ENCODE results near the gene C4orf54. TPM values are rescaled to one million over a fixed set of nuclear protein-coding genes. Genes with fewer than 3 reads are reported as not detected.

Gene C4orf54
- total RNA-seq, 1 experiment from 2014 or later = 0.04 TPM

DNA sequence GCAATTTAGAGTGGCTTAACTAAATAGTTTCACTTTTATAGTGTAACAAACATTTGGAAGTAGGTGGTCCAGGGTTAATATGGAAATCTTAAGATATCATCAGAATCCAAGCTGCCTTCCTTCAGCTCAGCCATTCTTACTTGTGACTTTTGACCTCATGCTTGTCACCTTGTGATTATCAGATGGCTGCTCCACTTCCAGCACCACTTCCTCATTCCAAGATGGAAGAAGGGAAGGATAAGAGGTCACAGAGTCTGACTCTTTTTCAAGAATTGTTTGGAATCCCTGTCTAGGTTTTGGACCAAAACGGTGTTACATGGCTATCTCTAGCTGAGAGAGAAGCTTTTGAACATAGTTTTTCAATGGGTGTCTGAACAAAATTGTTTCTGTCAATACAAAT is 43.1 kb downstream of the C4orf54 start:
- H3K9me2 ChIP-seq (replicated peaks; ENCODE audit: low read length) = no peaks in the 10 kb centered on the region
- TF ChIP-seq EZH2phosphoT487 (IDR thresholded peaks at IDR 0.05; ENCODE audit: borderline replicate concordance, low read length) = no peak
- TF ChIP-seq, protein P1, sequence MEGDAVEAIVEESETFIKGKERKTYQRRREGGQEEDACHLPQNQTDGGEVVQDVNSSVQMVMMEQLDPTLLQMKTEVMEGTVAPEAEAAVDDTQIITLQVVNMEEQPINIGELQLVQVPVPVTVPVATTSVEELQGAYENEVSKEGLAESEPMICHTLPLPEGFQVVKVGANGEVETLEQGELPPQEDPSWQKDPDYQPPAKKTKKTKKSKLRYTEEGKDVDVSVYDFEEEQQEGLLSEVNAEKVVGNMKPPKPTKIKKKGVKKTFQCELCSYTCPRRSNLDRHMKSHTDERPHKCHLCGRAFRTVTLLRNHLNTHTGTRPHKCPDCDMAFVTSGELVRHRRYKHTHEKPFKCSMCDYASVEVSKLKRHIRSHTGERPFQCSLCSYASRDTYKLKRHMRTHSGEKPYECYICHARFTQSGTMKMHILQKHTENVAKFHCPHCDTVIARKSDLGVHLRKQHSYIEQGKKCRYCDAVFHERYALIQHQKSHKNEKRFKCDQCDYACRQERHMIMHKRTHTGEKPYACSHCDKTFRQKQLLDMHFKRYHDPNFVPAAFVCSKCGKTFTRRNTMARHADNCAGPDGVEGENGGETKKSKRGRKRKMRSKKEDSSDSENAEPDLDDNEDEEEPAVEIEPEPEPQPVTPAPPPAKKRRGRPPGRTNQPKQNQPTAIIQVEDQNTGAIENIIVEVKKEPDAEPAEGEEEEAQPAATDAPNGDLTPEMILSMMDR (conservative IDR thresholded peaks at IDR 0.05; ENCODE audit: low read depth, low read length) = no peak
- no peak for TF ChIP-seq EZH2 (IDR thresholded peaks at IDR 0.05; ENCODE audit: low read length, unreplicated experiment)
- intact Hi-C loops (cut with micrococcal nuclease) = no loop called here
- no peak overlapping the region for H3K4me2 ChIP-seq (ENCODE audit: low read length)
- no peaks in the 10 kb centered on the region for H3K9me3 ChIP-seq (ENCODE audit: low read length)
- H3K79me2 ChIP-seq (ENCODE audit: low read length) = no peaks in the 10 kb centered on the region
- BruUV-seq (replicated peaks) = no TSS peak
- DNase-seq (no peak), ATAC-seq (no peak)
- no peak overlapping the region for H3K27ac ChIP-seq (ENCODE audit: low read length)
- POLR2A ChIA-PET (ENCODE audit: unreplicated experiment) = no interaction called here
- no peaks in the 10 kb centered on the region for H3K27me3 ChIP-seq (ENCODE audit: low read length)
- H3K4me3 ChIP-seq (ENCODE audit: low read length) = no peak overlapping the region
- no peak overlapping the region for H2AFZ ChIP-seq (ENCODE audit: low read length)
- no peaks in the 10 kb centered on the region for H3F3A ChIP-seq (ENCODE audit: low read length, unreplicated experiment)
- H3K4me1 ChIP-seq (ENCODE audit: insufficient read depth, low read length) = no peaks in the 10 kb centered on the region
- H3K36me3 ChIP-seq (ENCODE audit: low read depth, low read length) = no peaks in the 10 kb centered on the region
- no peaks in the 10 kb centered on the region for H4K20me1 ChIP-seq (ENCODE audit: low read length)
- H3K9ac ChIP-seq (ENCODE audit: low read length) = no peak overlapping the region
- CTCF ChIA-PET = no interaction called here

DNA sequence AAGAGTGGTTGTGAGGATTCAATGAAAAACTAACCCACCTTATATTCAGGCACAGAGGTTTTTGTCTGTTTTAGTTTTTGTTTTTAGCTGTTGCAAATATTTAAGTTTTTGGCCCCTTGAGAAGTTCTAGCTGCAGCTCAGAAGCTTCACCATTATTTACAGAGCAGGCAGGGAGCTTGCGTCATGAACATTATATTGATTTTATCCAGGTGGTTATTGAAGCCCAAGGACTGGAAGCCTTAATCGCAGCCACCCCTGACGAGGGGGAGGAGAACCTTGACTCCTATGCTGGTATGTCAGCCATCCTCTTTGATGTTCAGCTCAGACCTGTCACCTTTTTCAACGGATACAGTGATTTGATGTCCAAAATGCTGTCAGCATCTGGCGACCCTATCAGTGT is 44.9 kb downstream of the C4orf54 start:
- Histone ChIP-seq H3K4me1 (ENCODE audit: insufficient read depth, low read length) (no peaks in the 10 kb centered on the region), H4K20me1 (ENCODE audit: low read length) (no peaks in the 10 kb centered on the region), H3K9ac (ENCODE audit: low read length) (no peak overlapping the region), H3K4me2 (ENCODE audit: low read length) (no peak overlapping the region), H3F3A (ENCODE audit: low read length, unreplicated experiment) (no peaks in the 10 kb centered on the region), H2AFZ (ENCODE audit: low read length) (no peak overlapping the region), H3K9me2 (replicated peaks; ENCODE audit: low read length) (no peaks in the 10 kb centered on the region), H3K9me3 (ENCODE audit: low read length) (no peaks in the 10 kb centered on the region), H3K27ac (ENCODE audit: low read length) (no peak overlapping the region), H3K4me3 (ENCODE audit: low read length) (no peak overlapping the region), H3K79me2 (ENCODE audit: low read length) (no peaks in the 10 kb centered on the region), H3K36me3 (ENCODE audit: low read depth, low read length) (no peaks in the 10 kb centered on the region), H3K27me3 (ENCODE audit: low read length) (no peaks in the 10 kb centered on the region)
- no peak for TF ChIP-seq EZH2phosphoT487 (IDR thresholded peaks at IDR 0.05; ENCODE audit: borderline replicate concordance, low read length)
- TF ChIP-seq, protein P1 (conservative IDR thresholded peaks at IDR 0.05; ENCODE audit: low read depth, low read length) = no peak
- TF ChIP-seq EZH2 (IDR thresholded peaks at IDR 0.05; ENCODE audit: low read length, unreplicated experiment) = no peak
- ATAC-seq (no peak), DNase-seq (no peak)
- BruUV-seq (replicated peaks) = no TSS peak
- POLR2A ChIA-PET (ENCODE audit: unreplicated experiment) = no interaction called here
- intact Hi-C loops (cut with micrococcal nuclease) = no loop called here
- CTCF ChIA-PET = no interaction called here

DNA sequence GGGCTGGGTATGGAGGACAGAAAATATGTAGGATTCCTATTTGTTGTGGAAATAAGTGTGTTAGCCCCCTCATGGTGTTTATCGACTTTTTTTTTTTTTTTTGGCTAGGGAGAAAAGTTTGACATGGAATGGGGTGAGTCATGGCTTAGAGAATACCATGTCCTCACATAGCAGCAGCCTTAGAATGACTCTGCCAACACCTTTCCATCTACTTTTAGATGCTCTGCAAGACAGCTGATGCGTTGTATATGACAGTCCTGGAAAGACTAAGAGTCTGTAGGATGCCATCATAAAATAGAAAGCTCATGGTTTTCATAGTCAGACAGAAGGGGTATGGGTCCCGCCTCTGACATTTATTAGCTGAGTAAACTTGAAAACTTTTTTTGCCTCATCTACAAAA is 45.3 kb downstream of the C4orf54 start:
- POLR2A ChIA-PET (ENCODE audit: unreplicated experiment) = no interaction called here
- H2AFZ ChIP-seq (ENCODE audit: low read length) = no peak overlapping the region

More for the DNA sequence above, 45.3 kb downstream of the C4orf54 start:
- Histone ChIP-seq H3K4me3 (ENCODE audit: low read length) (no peak overlapping the region), H4K20me1 (ENCODE audit: low read length) (no peaks in the 10 kb centered on the region), H3K9ac (ENCODE audit: low read length) (no peak overlapping the region), H3K4me2 (ENCODE audit: low read length) (no peak overlapping the region), H3K36me3 (ENCODE audit: low read depth, low read length) (no peaks in the 10 kb centered on the region), H3K79me2 (ENCODE audit: low read length) (no peaks in the 10 kb centered on the region), H3K9me2 (replicated peaks; ENCODE audit: low read length) (no peaks in the 10 kb centered on the region), H3K4me1 (ENCODE audit: insufficient read depth, low read length) (no peaks in the 10 kb centered on the region), H3K9me3 (ENCODE audit: low read length) (no peaks in the 10 kb centered on the region), H3K27ac (ENCODE audit: low read length) (no peak overlapping the region), H3K27me3 (ENCODE audit: low read length) (no peaks in the 10 kb centered on the region), H3F3A (ENCODE audit: low read length, unreplicated experiment) (no peaks in the 10 kb centered on the region)
- no TSS peak for BruUV-seq (replicated peaks)
- DNase-seq (no peak), ATAC-seq (no peak)
- CTCF ChIA-PET = no interaction called here
- TF ChIP-seq EZH2phosphoT487 (IDR thresholded peaks at IDR 0.05; ENCODE audit: borderline replicate concordance, low read length) (no peak), EZH2 (IDR thresholded peaks at IDR 0.05; ENCODE audit: low read length, unreplicated experiment) (no peak)
- TF ChIP-seq, protein P1 (conservative IDR thresholded peaks at IDR 0.05; ENCODE audit: low read depth, low read length) = no peak
- intact Hi-C loops (cut with micrococcal nuclease) = no loop called here
